ENCODE measurements around the gene ZNF732. TPM values are rescaled to one million over a fixed set of nuclear protein-coding genes. Genes with fewer than 3 reads are reported as not detected.
"Not testable (repeated sequence)": the region's sequence is repeated elsewhere in the genome, so short reads cannot be mapped to it uniquely, and the experiment has no call there.

ZNF732 gene
- total RNA-seq: not detected

DNA sequence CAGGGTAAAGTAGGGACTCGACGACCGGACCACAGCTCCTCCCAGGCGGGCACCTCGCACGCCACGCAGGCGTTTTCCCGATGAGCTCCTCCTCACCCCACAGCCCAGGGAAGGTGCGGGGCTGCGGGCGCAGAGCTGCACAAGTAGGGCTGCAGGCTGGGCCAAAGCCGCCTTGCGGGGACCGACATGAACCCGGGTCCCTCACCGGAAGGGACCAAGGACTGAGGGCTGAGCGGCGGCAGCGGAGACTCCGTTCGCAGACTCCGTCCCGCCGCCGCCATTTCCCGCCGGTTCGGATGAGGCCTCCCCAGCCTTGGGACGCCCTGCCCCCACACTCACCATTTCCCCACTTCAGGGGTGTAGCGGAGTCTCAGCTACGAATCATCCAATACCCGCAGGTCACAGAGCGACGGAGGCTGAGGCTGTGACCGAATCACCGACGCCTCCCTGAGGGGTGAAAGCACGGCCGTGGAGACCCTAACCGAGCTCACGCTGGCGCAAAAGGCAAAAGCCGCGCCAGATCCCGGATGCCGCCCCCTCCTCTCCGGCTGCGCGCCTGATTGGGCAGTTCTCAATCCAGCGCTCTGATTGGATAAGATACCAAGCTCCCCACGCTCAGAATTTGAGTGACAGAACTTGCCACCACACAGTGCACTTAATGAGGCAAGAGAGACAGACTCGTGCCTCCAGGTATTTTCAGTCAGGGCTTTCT, at the start of gene ZNF732:
ZNF732 (minus strand) TSS at position 506 of the 712 bp plus-strand sequence; CDS start at position 342, 164 bp downstream.
- DNase-seq: no peak

DNA sequence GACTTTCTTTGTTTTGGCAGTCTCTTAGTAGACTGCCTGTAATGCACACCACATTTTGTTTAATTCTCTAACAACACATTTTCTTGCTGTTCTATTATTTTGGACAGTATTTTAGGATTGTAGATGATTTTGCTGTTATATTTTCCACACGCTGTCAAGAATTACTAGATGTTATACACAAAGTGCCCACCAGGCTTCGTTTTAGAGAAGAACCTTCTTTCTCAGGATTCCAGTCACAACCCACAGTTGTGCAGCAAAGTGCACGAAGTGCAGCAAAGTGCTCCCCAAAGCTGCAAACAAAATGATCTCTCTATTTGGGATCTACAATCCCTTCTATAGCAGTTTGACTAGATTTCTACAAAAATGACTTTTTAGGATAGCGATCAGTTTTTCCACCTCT, 34.7 kb upstream of the ZNF732 start:
- no peak for DNase-seq

DNA sequence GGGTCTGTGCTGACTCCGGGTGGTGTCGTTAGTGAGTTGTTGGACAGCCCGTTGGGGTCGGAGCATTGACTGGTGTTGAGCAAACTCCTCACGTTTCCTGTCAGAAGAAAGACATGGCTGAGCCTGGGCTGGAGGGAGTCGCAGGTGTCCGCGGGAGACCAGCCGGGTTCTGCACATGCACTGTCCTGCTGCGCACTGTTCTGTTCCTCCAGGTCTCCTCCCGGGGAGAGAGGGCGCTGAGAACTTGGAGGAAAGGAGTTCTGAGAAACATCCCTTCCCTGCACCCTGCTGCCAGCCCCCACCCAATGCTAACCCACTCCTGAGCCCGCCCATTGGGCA, 33.5 kb upstream of the ZNF732 start:
- DNase-seq: no peak

DNA sequence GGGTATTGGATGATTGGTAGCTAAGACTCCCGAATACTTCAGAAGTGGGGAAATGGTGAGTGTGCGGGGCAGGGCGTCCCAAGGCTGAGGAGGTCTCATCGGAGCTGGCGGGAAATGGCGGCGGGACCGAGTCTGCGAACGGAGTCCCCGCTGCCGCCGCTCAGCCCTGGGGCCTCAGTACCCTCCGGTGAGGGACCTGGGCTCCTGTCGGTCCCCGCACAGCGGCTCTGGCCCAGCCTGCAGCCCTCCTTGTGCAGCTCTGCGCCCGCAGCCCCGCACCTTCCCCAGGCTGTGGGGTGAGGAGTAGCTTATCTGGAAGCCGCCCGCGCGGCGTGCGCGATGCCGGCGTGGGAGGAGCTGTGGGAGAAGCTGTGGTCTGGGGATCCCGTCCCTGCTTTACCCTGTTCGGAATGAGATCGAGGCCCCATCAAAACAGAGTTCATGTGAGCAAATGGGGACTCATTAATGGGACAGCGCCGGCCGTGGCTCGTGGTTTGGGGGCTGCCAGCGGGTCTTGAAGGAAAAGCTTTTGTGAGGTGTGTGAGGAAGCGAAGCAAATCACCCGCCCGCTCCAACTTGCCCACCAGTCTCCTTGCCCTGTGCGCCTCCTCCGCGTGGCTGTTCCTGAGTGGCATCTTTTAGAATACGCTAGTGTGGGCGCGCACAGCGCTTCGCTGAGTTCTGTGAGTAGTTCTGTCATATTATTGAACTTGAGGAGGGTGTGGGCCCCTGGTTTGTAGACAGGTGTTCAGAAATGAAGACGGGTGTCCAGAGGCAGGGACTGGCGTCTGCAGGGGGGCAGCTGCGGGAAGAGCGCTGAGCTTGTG, 32.9 kb upstream of the ZNF732 start:
- no peak for DNase-seq

DNA sequence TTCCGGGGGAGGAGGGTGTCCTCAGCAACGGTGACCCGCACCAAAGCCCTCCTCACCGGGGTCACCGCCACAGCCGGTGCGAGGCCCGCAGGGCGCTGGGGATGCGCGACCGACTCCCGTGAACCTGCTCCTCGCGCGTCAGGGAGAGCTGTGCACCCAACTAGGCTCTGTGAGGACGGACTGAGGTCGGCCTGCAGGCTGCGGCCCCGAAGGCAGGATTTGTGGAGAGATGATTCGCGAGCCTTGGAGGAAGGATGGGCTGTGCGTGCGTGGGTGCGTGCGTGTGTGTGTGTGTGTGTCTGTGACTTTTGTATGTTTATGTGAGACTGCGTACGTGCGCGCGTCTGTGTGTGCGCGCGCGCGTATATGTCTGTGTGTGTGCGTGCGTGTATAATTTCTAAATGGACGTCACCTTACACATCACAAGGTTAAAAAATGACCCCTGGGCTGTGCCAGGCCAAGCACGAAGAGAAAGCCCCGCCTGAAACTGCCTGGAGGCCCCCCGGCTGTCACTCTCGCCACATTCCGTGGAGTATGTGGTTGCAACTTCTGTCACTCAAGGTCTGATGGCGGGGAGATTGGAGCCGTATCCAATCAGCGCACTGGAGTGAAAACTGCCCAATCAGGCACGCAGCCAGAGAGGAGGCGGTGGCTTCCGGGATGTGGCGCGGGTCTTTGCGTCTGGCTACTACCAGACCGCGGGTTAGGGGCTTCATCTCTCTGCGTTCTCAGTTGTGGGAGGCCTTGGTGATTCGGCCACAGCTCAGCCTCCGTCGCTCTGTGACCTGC, 32.1 kb upstream of the ZNF732 start, which contains the start of gene ZNF141:
ZNF141 (plus strand) TSS at position 672 of the 789 bp plus-strand sequence. CDS start 170 bp downstream, outside the sequence.
- DNase-seq: peak; percentile 87

DNA sequence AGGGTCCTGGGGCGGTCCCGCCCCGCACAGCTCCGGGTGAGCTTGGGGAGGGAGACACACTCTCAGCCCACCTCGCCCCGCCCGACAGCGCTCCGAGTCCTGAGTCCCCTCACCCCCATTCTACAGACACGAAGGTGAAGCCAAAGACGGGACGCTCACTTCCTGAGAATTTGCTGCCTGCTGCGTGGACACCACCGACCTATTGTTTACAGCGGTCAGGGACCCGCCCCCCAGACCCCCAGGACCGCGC, 31.5 kb upstream of the ZNF732 start:
- no peak for DNase-seq

DNA sequence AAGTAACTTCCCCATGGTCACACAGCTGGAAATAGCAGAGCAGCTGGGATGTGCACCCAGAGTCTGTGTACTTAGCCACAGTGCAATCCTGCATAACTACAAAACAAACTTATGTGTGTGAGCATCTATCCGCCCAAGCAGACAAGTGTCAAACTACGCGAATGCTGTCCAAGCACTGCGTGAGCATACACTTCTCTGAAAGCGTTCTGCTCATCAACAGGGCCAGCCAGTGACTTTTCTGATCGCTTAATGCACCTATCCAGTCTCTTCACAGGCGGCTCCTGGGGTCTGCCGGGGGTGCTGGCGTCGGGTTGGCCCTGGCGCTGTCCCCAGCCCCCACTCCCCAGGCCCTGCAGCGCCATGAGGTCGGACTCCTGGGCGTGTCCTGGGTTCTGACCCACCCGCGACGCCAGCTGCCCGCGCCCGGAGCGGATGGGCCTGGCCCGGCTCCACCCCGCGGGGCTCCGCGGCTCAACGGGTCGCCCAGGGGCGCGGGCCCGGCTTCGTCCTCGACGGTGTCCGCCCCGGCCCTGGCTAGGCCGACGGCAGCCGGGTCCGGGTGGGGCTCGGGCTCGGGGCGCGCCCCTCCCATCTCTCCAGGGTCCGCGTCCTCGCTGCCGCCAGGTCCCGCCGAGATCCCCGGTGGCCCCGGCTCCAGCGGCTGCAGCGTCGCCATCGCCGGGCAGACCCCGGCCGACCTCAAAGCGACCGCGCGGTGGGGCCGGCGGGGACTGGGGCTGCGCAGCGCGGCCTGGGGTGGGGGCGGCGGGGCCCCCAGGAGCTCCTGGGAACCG, 31.0 kb upstream of the ZNF732 start:
- no peak for DNase-seq

DNA sequence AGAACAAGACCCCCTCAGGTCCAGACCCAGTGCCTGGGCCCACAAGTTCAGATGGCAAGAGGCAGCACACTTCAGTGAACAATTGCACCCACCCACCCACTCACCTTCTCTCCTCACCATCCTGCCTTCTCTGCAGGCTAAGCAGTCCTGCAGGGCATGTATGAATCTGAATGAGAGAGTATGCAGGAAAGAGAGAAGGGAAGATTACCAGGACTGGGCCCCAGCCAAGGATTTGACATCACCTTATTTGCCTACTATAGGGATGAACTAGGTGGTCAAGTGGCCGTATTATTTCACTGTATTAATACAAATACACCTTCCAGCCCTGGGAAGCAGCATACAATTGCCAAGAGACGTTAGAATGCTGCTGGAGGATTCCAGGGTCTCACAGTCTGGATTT, 30.2 kb upstream of the ZNF732 start:
- DNase-seq: no peak

DNA sequence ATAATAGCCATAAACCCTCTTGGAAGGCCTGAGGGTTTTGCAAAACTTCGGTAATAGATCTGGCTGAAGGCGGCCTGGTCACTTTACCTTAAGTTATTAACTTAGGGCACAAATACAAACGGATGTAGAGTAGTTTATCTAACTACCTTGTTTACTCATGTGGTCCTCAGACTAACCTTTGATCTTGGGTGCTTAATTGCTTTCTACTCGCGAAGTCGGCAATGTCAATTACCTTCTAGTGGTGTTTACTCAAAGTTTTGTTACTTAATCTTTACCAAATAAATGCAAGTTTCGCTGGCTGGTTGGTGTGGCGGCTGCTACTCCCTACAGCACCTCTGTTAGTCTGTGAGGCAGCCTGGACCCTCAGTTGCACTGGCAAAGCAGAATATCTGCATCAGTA, 23.5 kb upstream of the ZNF732 start:
- no peak for DNase-seq

DNA sequence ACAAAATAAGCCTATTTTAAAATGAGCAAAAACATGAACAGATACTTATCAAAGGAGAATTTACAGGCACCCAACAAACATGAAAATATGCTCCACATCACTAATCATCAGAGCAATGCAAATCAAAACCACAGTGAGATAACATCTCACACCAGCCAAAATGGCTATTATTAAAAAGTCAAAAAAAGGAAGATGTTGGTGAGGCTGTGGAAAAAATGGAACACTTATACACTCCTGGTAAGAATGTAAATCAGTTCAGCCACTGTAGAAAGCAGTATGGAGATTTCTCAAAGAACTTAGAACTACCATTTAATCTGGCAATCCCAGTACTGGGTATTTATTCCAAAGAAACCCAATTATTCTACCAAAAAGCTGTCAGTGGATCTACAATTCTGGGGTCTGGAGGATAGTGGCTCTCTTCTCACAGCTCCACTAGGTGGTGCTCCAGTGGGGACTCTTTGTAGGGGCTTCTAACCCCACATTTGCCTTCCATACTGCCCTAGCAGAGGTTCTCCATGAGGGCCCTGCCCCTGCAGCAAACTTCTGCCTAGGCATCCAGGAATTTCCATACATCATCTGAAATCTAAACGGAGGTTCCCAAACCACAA, 9.1 kb upstream of the ZNF732 start:
- DNase-seq: no peak

DNA sequence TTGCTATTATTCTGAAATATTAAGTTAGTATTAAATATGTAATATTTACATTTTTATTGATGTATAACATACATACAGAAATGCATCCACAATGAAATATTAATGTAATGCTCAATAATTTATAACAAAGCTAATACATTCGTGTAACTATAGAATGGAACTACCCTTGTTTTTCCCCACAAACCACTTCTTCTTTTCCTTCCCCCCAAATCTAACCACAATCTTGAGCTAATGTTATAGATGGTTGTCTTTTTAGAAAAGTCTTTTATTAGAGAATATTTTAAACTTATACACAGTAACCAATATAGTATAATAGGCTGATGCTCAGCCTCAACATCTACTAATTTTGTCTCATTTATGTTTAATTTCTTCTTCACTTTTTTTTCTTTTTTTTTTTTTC, 4.5 kb upstream of the ZNF732 start:
- DNase-seq: no peak

DNA sequence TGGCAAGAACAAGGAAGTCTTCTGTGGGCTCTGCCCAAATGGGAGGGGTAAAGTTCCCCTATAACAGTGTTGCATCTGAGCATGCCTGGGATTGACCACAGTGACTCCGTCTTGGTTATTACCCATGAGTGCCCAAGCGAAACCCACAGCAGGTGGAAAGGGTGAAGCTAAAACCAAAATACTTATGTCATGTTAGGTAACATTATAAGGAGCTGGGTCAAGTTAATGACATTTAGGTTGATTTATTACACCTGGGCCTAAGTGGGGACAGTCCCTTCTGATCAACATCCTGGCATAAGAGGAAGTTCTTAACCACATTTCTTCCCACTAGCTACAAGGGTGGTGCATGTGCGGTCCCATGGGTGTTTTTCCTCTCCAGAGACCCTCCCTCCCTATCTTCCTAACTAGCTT, 1.3 kb upstream of the ZNF732 start:
- DNase-seq: no peak

DNA sequence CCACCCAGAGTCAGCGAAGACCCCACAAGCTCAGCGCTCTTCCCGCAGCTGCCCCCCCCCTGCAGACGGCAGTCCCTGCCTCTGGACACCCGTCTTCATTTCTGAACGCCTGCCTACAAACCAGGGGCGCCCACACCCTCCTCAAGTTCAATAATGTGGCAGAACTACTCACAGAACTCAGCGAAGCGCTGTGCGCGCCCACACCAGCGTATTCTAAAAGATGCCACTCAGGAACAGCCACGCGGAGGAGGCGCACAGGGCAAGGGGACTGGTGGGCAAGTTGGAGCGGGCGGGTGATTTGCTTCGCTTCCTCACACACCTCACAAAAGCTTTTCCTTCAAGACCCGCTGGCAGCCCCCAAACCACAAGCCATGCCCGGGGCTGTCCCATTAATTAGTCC, 758 bp downstream of the ZNF732 start:
- DNase-seq: not testable (repeated sequence)

DNA sequence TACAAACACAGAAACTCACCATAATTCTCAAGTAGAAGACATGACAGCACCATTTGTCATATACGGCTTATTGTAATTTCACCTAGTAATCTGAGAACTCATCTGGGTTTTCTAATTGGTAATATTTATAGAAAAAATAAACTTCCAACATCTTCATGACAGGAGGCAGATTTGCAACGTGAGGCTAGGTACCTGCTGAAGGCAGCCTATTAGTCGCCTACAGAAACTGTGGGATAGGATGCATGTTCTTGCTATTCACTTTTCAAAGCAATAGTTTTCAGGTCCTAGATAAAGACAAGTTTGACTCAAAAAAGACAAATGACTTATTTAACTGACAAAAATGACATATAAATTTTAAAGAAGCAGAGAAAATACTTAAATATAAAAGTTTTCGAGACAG, 2.9 kb downstream of the ZNF732 start:
- DNase-seq: no peak

DNA sequence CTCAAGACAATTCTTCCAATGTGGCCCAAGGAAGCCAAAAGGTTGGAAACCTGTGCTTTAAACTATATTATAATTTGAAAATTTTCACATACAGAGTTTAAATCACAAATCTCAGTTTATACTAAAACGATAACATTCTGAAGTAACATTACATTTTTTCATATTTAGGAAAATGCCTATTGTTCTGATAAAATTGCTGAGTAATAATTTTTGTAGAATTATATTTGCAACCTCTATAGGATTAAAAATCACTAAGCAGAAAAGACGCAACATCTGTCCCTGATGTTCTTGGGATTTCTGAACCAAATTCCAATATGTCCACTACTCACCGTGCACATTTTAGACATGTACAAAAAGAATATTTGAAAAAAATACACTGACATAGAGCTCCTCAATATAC, 10.5 kb downstream of the ZNF732 start:
- DNase-seq: no peak

DNA sequence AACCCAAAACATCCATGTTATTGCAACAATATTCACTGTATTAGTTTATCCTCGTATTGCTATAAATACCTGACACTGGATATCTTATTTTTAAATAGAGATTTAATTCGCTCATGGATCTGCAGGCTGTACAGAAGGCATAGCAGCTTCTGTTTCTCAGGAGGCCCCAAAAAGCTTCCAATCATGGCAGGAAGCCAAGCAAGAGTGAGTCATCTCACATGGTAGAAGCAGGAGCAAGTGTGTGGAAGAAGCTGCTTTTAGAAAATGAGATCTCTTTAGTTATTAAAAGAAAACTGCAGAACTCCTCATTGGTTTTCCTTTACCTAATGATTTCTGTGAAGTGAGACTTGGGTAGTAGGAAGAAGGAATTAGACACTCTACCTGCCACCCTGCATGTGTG, 16.4 kb downstream of the ZNF732 start:
- no peak for DNase-seq

DNA sequence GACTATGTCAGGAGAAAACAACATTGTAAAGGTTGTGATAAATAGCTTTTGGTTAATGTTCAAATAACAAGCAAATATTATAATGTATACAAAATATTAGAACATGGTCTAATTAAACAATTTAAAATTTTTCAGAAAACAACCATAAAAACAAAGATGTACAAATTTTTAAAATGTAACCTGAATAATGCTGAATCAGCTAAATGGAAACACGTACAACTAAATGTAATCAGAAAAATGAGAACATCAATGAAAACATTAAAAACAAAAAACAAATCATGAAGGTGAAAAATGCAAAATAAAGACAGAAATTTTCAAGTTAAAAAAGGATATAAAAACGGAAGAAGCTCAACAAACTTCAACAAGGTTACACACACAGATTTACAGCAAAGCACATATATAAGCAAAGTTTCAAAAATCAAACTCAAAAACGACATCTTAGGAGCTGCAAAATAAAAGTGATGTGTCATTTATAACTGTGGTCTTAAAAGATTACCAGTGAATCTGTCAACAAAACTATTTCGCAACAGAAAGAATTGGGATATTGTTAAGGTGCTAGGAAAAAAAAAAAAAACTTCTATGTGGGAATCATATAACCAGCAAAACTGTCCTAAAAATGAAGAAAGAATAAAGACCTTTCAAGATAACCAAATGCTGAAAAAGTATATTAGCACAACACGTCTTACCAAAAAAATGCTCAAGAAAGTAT, 31.8 kb downstream of the ZNF732 start:
- DNase-seq: no peak

DNA sequence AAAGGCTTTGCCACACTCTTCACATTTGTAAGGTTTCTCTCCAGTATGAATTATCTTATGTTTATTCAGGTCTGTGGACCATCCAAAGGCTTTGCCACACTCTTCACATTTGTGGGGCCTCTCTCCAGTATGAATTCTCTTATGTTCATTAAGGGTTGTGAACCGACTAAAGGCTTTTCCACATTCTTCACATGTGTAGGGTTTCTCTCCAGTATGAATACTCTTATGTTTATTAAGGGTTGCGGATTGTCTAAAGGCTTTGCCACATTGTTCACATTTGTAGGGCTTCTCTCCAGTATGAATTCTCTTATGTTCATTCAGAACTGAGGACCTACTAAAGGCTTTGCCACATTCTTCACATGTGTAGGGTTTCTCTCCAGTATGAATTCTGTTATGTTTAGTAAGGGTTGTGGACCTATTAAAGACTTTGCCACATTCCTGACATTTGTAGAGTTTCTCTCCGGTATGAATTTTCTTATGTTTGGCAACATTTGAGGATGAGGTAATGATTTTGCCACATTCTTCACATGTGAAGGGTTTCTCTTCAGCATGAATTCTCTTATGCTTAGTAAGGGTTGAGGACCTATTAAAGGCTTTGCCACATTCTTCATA, 33.7 kb downstream of the ZNF732 start:
- DNase-seq: no peak

DNA sequence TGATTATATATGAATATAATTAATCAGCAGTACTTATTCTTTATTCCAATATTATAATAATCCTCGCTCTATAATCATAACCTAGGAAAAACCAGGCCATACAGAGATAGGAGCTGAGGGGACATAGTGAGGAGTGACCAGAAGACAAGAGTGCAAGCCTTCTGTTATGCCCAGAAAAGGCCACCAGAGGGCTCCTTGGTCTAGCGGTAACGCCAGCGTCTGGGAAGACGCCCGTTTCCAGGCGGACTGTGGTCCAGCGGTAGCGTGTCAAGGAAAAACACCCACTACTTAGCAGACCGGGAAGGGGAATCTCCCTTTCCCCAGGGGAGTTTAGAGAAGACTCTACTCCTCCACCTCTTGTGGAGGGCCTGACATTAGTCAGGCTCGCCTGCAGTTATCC, 46.0 kb downstream of the ZNF732 start:
- DNase-seq: not testable (repeated sequence)

DNA sequence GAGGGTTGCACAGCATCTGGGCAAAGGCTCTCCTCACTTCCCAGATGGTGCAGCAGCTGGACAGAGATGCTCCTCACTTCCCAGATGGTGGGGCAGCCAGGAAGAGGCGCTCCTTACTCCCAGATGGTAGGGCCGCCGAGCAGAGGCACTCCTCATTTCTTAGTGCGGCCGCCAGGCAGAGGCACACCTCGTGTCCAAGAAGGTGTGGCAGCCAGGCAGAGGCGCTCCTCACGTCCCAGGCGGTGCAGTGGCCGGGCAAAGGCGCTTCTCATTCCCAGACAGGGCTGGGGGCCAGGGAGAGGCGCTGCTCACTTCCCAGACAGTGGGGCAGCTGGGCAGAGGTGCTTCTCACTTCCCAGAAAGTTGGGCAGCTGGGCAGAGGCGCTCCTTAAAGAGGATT, 48.8 kb downstream of the ZNF732 start:
- DNase-seq: no peak
